ENCODE data around the gene BRI3.

- no peak for TF ChIP-seq POLR2A (IDR thresholded peaks at IDR 0.05)
- no peak for TF ChIP-seq CTCF (IDR thresholded peaks at IDR 0.05)
- no peak for TF ChIP-seq EP300 (IDR thresholded peaks at IDR 0.05)
Measured at GRCh38 chr7:98238976-98239375, 42.5 kb upstream of the BRI3 start.
